OCI-LY1 (cell line): ENCODE measurements around the gene PSMD4.

Experiments used
- CTCF ChIP-seq: fragments of 200-600 bp; sonication (generic), shearing (Covaris generic); IDR thresholded peaks from 2 replicates; pipeline ENCODE4 v1.5.1; 2017; ENCODE audit warnings: mild to moderate bottlenecking, antibody characterized with exemption, low read length, moderate library complexity, mixed read lengths
- EZH2 ChIP-seq: fragments of 200-600 bp; sonication (generic), shearing (Covaris generic); IDR thresholded peaks from 2 replicates; pipeline ENCODE4 v1.8.0; 2017; ENCODE audit warnings: borderline replicate concordance, mixed run types, mild to moderate bottlenecking, antibody characterized with exemption, low read length, moderate library complexity, mixed read lengths

DNA sequence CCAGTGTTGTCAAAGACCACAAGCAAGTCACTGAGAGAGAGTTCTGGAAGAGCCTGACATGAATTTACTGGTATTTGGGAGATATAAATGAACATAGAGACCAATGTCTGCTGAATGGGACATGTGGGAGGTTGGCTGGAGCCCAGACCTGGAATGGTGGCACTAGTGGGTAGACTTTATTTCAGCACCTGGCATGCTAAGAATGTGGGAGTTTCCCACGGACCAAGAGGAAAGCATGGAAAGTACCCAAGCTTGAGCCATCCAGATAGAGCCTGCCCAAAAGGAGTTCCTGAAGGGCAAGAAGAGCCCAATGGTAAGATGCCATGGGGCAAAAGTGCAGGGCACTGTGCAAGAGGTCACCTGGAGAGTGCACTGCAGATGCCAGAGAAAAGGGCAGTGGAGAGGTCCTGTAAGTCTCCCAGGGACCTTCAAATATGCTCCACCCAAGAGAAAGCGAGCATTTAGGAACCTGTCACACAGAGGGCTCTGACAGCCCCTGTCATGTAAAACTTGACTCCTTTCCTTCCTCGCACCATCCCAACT, 19.5 kb downstream of the PSMD4 start:
- TF ChIP-seq CTCF: no peak
- TF ChIP-seq EZH2: no peak
